H1 (cell line): Measurements from ENCODE around the gene GNG11. TPM values are rescaled to one million over a fixed set of nuclear protein-coding genes. Genes with fewer than 3 reads are reported as not detected.

ENCODE experiments used
- CTCF ChIA-PET: fragments of 300-600 bp; sonication (Branson Sonifier 250); formaldehyde crosslinking; loops from one replicate; lab custom pipeline; 2021; ENCODE audit not compliant: partially characterized antibody; lab: Charles Lee
- POLR2A ChIA-PET: fragments of 300-600 bp; sonication (Branson Sonifier 250); formaldehyde crosslinking; loops from one replicate; lab custom pipeline; 2021; ENCODE audit warnings: inconsistent platforms; ENCODE audit not compliant: partially characterized antibody; lab: Charles Lee
- DNase-seq, 2 experiments: peaks; one replicate each; pipeline versions ENCODE4 v3.0.0 to v3.0.0-alpha.2; 2010 to 2022; ENCODE audit warnings: low spot score in 2 of 2, low read depth in 1 of 2, mixed read lengths in 1 of 2
- FAIRE-seq: peaks from 2 replicates; lab custom pipeline; 2011; peaks lifted over from hg19 to GRCh38; lab: Jason Lieb, UNC
- H2AFZ ChIP-seq: 2 replicates; pipeline ENCODE4 v1.8.1; 2012; ENCODE audit warnings: low read length, inconsistent platforms
- H2AK5ac ChIP-seq: 2 replicates; pipeline ENCODE4 v1.6.1; 2013; ENCODE audit warnings: low read depth, low read length
- H2BK120ac ChIP-seq: replicated peaks from 2 replicates; pipeline ENCODE3; 2013; ENCODE audit warnings: low read depth, low read length, inconsistent platforms
- H2BK12ac ChIP-seq: 2 replicates; pipeline ENCODE4 v1.6.1; 2013; ENCODE audit warnings: low read depth, low read length
- H2BK15ac ChIP-seq: 2 replicates; pipeline ENCODE4 v1.6.1; 2013; ENCODE audit warnings: low read length
- H2BK20ac ChIP-seq: 2 replicates; pipeline ENCODE4 v1.6.1; 2013; ENCODE audit warnings: low read length
- H2BK5ac ChIP-seq: 2 replicates; pipeline ENCODE4 v1.6.1; 2013; ENCODE audit warnings: low read depth, low read length
- H3K14ac ChIP-seq: 2 replicates; pipeline ENCODE4 v1.6.1; 2013; ENCODE audit warnings: inconsistent platforms; ENCODE audit not compliant: insufficient read length
- H3K18ac ChIP-seq: 2 replicates; pipeline ENCODE4 v1.6.1; 2013; ENCODE audit warnings: low read length; ENCODE audit errors: extremely low read depth
- H3K23ac ChIP-seq: 2 replicates; pipeline ENCODE4 v1.6.1; 2013; ENCODE audit warnings: inconsistent platforms; ENCODE audit not compliant: insufficient read length
- H3K23me2 ChIP-seq: 2 replicates; pipeline ENCODE4 v1.6.1; 2013; ENCODE audit warnings: low read depth, low read length
- H3K27ac ChIP-seq: 2 replicates; pipeline ENCODE4 v1.6.1; 2011; ENCODE audit warnings: low read depth, low read length, inconsistent platforms
- H3K27me3 ChIP-seq, 4 experiments: replicated peaks in 1 of 4; 1 replicate in 1 of 4; 2 replicates in 3 of 4; pipeline versions ENCODE4 v1.6.1 to v1.8.1; 2011 to 2013; ENCODE audit warnings: low read length in 3 of 4, mild to moderate bottlenecking in 3 of 4, inconsistent platforms in 2 of 4, mixed read lengths in 2 of 4, moderate library complexity in 1 of 4; ENCODE audit not compliant: control insufficient read depth in 3 of 4, insufficient read depth in 3 of 4; ENCODE audit errors: extremely low read depth in 1 of 4
- H3K36me3 ChIP-seq, 4 experiments: 2 replicates each; pipeline versions ENCODE4 v1.6.1 to v1.8.1; 2011 to 2013; ENCODE audit warnings: mild to moderate bottlenecking in 4 of 4, low read length in 3 of 4, moderate library complexity in 2 of 4, control low read depth in 1 of 4, inconsistent platforms in 1 of 4; ENCODE audit not compliant: insufficient read depth in 4 of 4, control insufficient read depth in 2 of 4
- H3K4ac ChIP-seq: replicated peaks from 2 replicates; pipeline ENCODE3; 2013; ENCODE audit warnings: low read length, low read depth, mixed read lengths, inconsistent platforms; ENCODE audit not compliant: insufficient read length
- H3K4me1 ChIP-seq, 4 experiments: replicated peaks in 1 of 4; 1 replicate in 1 of 4; 2 replicates in 3 of 4; pipeline versions ENCODE4 v1.6.1 to v1.8.1; 2011 to 2013; ENCODE audit warnings: low read length in 3 of 4, inconsistent platforms in 2 of 4, mixed read lengths in 1 of 4; ENCODE audit not compliant: insufficient read depth in 4 of 4, control insufficient read depth in 3 of 4
- H3K4me2 ChIP-seq, 2 experiments: 2 replicates each; pipeline versions ENCODE4 v1.6.1 to v1.8.1; 2011 to 2013; ENCODE audit warnings: low read depth in 2 of 2, low read length in 2 of 2, control low read depth in 1 of 2, inconsistent platforms in 1 of 2, mild to moderate bottlenecking in 1 of 2; ENCODE audit not compliant: insufficient read depth in 1 of 2
- H3K4me3 ChIP-seq, 4 experiments: fragments of 200-600, 300-600 bp in 1 of 4; sonication (generic), shearing (Covaris generic), sonication (Bioruptor Twin) in 1 of 4; 2 replicates each; pipeline versions ENCODE4 v1.5.1 to v1.8.1; 2011 to 2016; ENCODE audit warnings: low read length in 4 of 4, low read depth in 3 of 4, control low read depth in 2 of 4, inconsistent platforms in 2 of 4, mild to moderate bottlenecking in 2 of 4, mixed read lengths in 1 of 4, moderate library complexity in 1 of 4; ENCODE audit not compliant: insufficient read depth in 2 of 4; ENCODE audit errors: extremely low read depth in 1 of 4
- H3K56ac ChIP-seq: replicated peaks from 2 replicates; pipeline ENCODE3; 2013; ENCODE audit warnings: low read depth, mild to moderate bottlenecking, mixed read lengths, low read length, inconsistent platforms; ENCODE audit not compliant: insufficient read length
- H3K79me1 ChIP-seq: 2 replicates; pipeline ENCODE4 v1.6.1; 2013; ENCODE audit warnings: low read depth, low read length, control low read depth
- H3K79me2 ChIP-seq, 2 experiments: 2 replicates each; pipeline versions ENCODE4 v1.6.1 to v1.8.1; 2012 to 2013; ENCODE audit warnings: low read length in 2 of 2, mild to moderate bottlenecking in 2 of 2, inconsistent platforms in 1 of 2; ENCODE audit not compliant: insufficient read depth in 2 of 2, control insufficient read depth in 1 of 2
- H3K9ac ChIP-seq, 4 experiments: replicated peaks in 1 of 4; 1 replicate in 1 of 4; 2 replicates in 3 of 4; pipeline versions ENCODE4 v1.6.1 to v1.8.1; 2011 to 2013; ENCODE audit warnings: low read depth in 3 of 4, low read length in 3 of 4, control low read depth in 2 of 4, mild to moderate bottlenecking in 2 of 4, moderate library complexity in 2 of 4, inconsistent platforms in 1 of 4; ENCODE audit errors: extremely low read depth in 1 of 4
- H3K9me3 ChIP-seq, 2 experiments: 2 replicates each; pipeline versions ENCODE4 v1.6.1 to v1.8.1; 2012 to 2013; ENCODE audit warnings: mild to moderate bottlenecking in 2 of 2, moderate library complexity in 2 of 2, control low read depth in 1 of 2, inconsistent platforms in 1 of 2, low read depth in 1 of 2, low read length in 1 of 2, mixed read lengths in 1 of 2; ENCODE audit not compliant: insufficient read depth in 2 of 2
- H4K20me1 ChIP-seq, 2 experiments: replicated peaks in 1 of 2; 2 replicates each; pipeline versions ENCODE3 to v1.8.1; 2011 to 2013; ENCODE audit warnings: inconsistent platforms in 2 of 2, low read length in 2 of 2, mild to moderate bottlenecking in 1 of 2; ENCODE audit not compliant: insufficient read depth in 2 of 2, control insufficient read depth in 1 of 2
- H4K5ac ChIP-seq: 2 replicates; pipeline ENCODE4 v1.6.1; 2013; ENCODE audit warnings: low read length, low read depth, mixed read lengths, inconsistent platforms; ENCODE audit not compliant: insufficient read length
- H4K8ac ChIP-seq: 2 replicates; pipeline ENCODE4 v1.8.0; 2013; ENCODE audit warnings: mild to moderate bottlenecking, moderate library complexity, low read length, inconsistent platforms; ENCODE audit not compliant: insufficient read depth; ENCODE audit errors: extremely low read depth
- H4K91ac ChIP-seq: replicated peaks from 2 replicates; pipeline ENCODE3; 2013; ENCODE audit warnings: low read length, mixed read lengths, inconsistent platforms; ENCODE audit not compliant: insufficient read length
- CBX5 ChIP-seq: fragments of 300-800, 300-1000 bp; sonication (generic); IDR thresholded peaks from 2 replicates; pipeline ENCODE4 v1.7.1; 2016; ENCODE audit warnings: antibody characterized with exemption, low read length, low read depth
- CTBP2 ChIP-seq: IDR thresholded peaks from 2 replicates; pipeline ENCODE4 v1.7.0; 2011; ENCODE audit warnings: borderline replicate concordance, mild to moderate bottlenecking, moderate library complexity, mixed read lengths, low read length; ENCODE audit not compliant: insufficient read depth, insufficient read length
- EZH2 ChIP-seq: fragments of 200-600 bp; sonication (generic); IDR thresholded peaks from 2 replicates; pipeline ENCODE4 v1.7.1; 2012; ENCODE audit warnings: low read depth, mild to moderate bottlenecking, moderate library complexity, low read length, inconsistent platforms; ENCODE audit not compliant: severe bottlenecking
- GTF2F1 ChIP-seq: IDR thresholded peaks from 2 replicates; pipeline ENCODE4 v1.6.1; 2012; ENCODE audit warnings: low read depth, low read length, improper control_type of control experiment, borderline replicate concordance
- KDM5A ChIP-seq: fragments of 200-600 bp; IDR thresholded peaks from 2 replicates; pipeline ENCODE4 v1.7.1; 2012; ENCODE audit warnings: mild to moderate bottlenecking, low read length, inconsistent platforms, mixed read lengths
- NANOG ChIP-seq: IDR thresholded peaks from 2 replicates; pipeline ENCODE4 v1.6.1; 2011; ENCODE audit warnings: low read length, low read depth, mild to moderate bottlenecking, inconsistent platforms; ENCODE audit not compliant: insufficient read depth, poor library complexity, severe bottlenecking
- RNF2 ChIP-seq: fragments of 200-900, 300-1000 bp; sonication (generic); IDR thresholded peaks from 2 replicates; pipeline ENCODE4 v1.7.1; 2016; ENCODE audit warnings: borderline replicate concordance, low read depth, mild to moderate bottlenecking, antibody characterized with exemption, low read length; ENCODE audit not compliant: poor library complexity, severe bottlenecking; ENCODE audit errors: missing control alignments
- WGBS, 2 experiments: shearing (Covaris generic) in 1 of 2; methylation state at CpG; one replicate each; pipeline versions ENCODE4 v1.1.6 to v1.1.7; 2013 to 2015; ENCODE audit warnings: low lambda C conversion rate in 2 of 2, mixed read lengths in 2 of 2, inconsistent platforms in 1 of 2, low coverage in 1 of 2, missing lambda C conversion rate in 1 of 2; ENCODE audit not compliant: insufficient replicate concordance in 2 of 2, insufficient coverage in 1 of 2, insufficient read length in 1 of 2; ENCODE audit errors: extremely low coverage in 1 of 2, missing lambda C conversion rate in 1 of 2; 5-methylcytosine and 5-hydroxymethylcytosine counted together
- polyA plus RNA-seq, 7 experiments: library from polyadenylated mRNA; depleted of rRNA in 3 of 7; stranded (reverse) in 5 of 7; unstranded in 2 of 7; fragments of >200 nt in 5 of 7; fragments of 200-250 nt in 2 of 7; gene quantifications; 1 replicate in 5 of 7; 2 replicates in 1 of 7; 4 replicates in 1 of 7; pipeline versions ENCODE4 v1.2.1 to v1.2.3, GENCODE V29; 2011 to 2013; ENCODE audit warnings: missing spikeins in 2 of 7, mixed read lengths in 2 of 7
- total RNA-seq: library from RNA; stranded (reverse); fragmentation: NEBNext Ultra II Directional; extraction: Animal tissue kit (Norgen Biotek cat#: 25700); gene quantifications from 2 replicates; pipeline ENCODE4 v1.2.1, GENCODE V29; 2021

The GNG11 gene
- total and polyA plus RNA-seq, 2 of the 8 experiments (the other 6 are each of a cell fraction or from before 2014, with no cell fraction given) = 0.38 to 1.3 TPM

DNA sequence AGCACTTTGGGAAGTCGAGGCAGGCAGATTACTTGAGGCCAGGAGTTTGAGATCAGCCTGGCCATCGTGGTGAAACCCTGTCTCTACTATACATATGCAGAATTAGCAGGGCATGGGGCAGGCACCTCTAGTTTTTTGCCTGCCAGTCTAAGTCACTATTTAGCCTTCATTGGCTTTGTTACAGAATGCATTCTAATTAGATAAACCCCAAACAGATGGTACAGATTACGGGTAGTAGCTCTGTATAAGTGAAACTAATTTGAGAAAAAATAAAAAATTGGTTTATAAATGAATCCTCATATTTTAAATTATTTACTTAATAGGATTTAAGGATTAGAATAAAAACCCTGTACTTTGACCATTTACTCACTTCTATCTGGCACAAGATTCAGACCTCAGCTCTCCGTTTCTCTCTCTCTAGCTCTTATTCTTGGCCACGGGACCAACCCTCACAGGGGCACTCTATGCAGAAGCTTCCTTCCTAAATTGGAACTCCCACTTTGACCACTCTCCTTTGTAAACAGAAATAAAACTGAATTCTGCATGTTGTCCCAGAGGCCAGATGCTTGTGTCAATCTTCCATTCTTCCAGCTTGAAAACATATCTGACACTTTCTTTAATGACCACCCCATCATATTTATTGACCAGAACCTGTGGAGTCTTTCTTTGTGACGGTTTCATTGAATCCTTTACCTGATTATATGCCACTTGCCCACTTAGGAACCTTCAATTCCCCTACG is 55.8 kb downstream of the GNG11 start:
- no peak overlapping the region for H3K18ac ChIP-seq
- no peak overlapping the region for H3K4me3 ChIP-seq
- H3K23me2 ChIP-seq = no peaks in the 10 kb centered on the region
- CTCF ChIA-PET = interaction anchor here (0.6 to 1.5 kb wide), 2 partner anchors 87 to 1060 kb away, joined by 4 to 5 read pairs; no protein-coding TSS in a partner anchor
- H3K9me3 ChIP-seq = no peaks in the 10 kb centered on the region; a peak in 1 of 4 replicates
- no peak overlapping the region for H3K4me2 ChIP-seq
- no peak overlapping the region for H2AFZ ChIP-seq
- H2BK15ac ChIP-seq = no peak overlapping the region
- no peaks in the 10 kb centered on the region for H3K36me3 ChIP-seq
- peaks cover 3 to 11% (median 7%) of the 10 kb centered on the region in 4 experiments; a peak in 4 of 7 replicates for H3K4me1 ChIP-seq
- POLR2A ChIA-PET = interaction anchor here (0.9 kb wide), 1 partner anchor 10 kb away, joined by 3 read pairs; no protein-coding TSS in a partner anchor
- H4K91ac ChIP-seq = no peak overlapping the region
- H3K56ac ChIP-seq = no peak overlapping the region
- no peaks in the 10 kb centered on the region for H3K79me1 ChIP-seq
- DNase-seq = no peak
- H3K4ac ChIP-seq = no peak overlapping the region
- 82% methylated on average over 7 of the region's 7 CpGs; no CpG with 5 or more reads in 1 of the 2 experiments for WGBS, 2 experiments
- no peak overlapping the region for H2BK5ac ChIP-seq
- no peak overlapping the region for H2BK120ac ChIP-seq
- no peak overlapping the region for H3K23ac ChIP-seq
- no peak for FAIRE-seq
- no peak overlapping the region for H2BK12ac ChIP-seq
- no peak overlapping the region for H3K14ac ChIP-seq
- no peak overlapping the region for H3K27ac ChIP-seq
- no peaks in the 10 kb centered on the region for H3K27me3 ChIP-seq
- H4K8ac ChIP-seq = no peak overlapping the region
- no peak overlapping the region for H2AK5ac ChIP-seq
- no peak overlapping the region for H3K9ac ChIP-seq
- H3K79me2 ChIP-seq = no peaks in the 10 kb centered on the region
- no peaks in the 10 kb centered on the region for H4K20me1 ChIP-seq
- H2BK20ac ChIP-seq = no peak overlapping the region
- H4K5ac ChIP-seq = no peak overlapping the region
- TF ChIP-seq CTBP2 (no peak), CBX5 (no peak), KDM5A (no peak), NANOG (no peak), GTF2F1 (no peak), RNF2 (no peak), EZH2 (no peak)
